H1 (cell line): Measurements from ENCODE around the gene PML. TPM values are rescaled to one million over a fixed set of nuclear protein-coding genes. Genes with fewer than 3 reads are reported as not detected.

Experiments
- CTCF ChIA-PET: fragments of 300-600 bp; sonication (Branson Sonifier 250); formaldehyde crosslinking; loops from one replicate; lab custom pipeline; 2021; ENCODE audit not compliant: partially characterized antibody; lab: Charles Lee
- POLR2A ChIA-PET: fragments of 300-600 bp; sonication (Branson Sonifier 250); formaldehyde crosslinking; loops from one replicate; lab custom pipeline; 2021; ENCODE audit warnings: inconsistent platforms; ENCODE audit not compliant: partially characterized antibody; lab: Charles Lee
- DNase-seq, 2 experiments: peaks; one replicate each; pipeline versions ENCODE4 v3.0.0 to v3.0.0-alpha.2; 2010 to 2022; ENCODE audit warnings: low spot score in 2 of 2, low read depth in 1 of 2, mixed read lengths in 1 of 2
- FAIRE-seq: peaks from 2 replicates; lab custom pipeline; 2011; peaks lifted over from hg19 to GRCh38; lab: Jason Lieb, UNC
- H2AFZ ChIP-seq: 2 replicates; pipeline ENCODE4 v1.8.1; 2012; ENCODE audit warnings: low read length, inconsistent platforms
- H2AK5ac ChIP-seq: 2 replicates; pipeline ENCODE4 v1.6.1; 2013; ENCODE audit warnings: low read depth, low read length
- H2BK120ac ChIP-seq: replicated peaks from 2 replicates; pipeline ENCODE3; 2013; ENCODE audit warnings: low read depth, low read length, inconsistent platforms
- H2BK12ac ChIP-seq: 2 replicates; pipeline ENCODE4 v1.6.1; 2013; ENCODE audit warnings: low read depth, low read length
- H2BK15ac ChIP-seq: 2 replicates; pipeline ENCODE4 v1.6.1; 2013; ENCODE audit warnings: low read length
- H2BK20ac ChIP-seq: 2 replicates; pipeline ENCODE4 v1.6.1; 2013; ENCODE audit warnings: low read length
- H2BK5ac ChIP-seq: 2 replicates; pipeline ENCODE4 v1.6.1; 2013; ENCODE audit warnings: low read depth, low read length
- H3K14ac ChIP-seq: 2 replicates; pipeline ENCODE4 v1.6.1; 2013; ENCODE audit warnings: inconsistent platforms; ENCODE audit not compliant: insufficient read length
- H3K18ac ChIP-seq: 2 replicates; pipeline ENCODE4 v1.6.1; 2013; ENCODE audit warnings: low read length; ENCODE audit errors: extremely low read depth
- H3K23ac ChIP-seq: 2 replicates; pipeline ENCODE4 v1.6.1; 2013; ENCODE audit warnings: inconsistent platforms; ENCODE audit not compliant: insufficient read length
- H3K23me2 ChIP-seq: 2 replicates; pipeline ENCODE4 v1.6.1; 2013; ENCODE audit warnings: low read depth, low read length
- H3K27ac ChIP-seq: 2 replicates; pipeline ENCODE4 v1.6.1; 2011; ENCODE audit warnings: low read depth, low read length, inconsistent platforms
- H3K27me3 ChIP-seq, 4 experiments: replicated peaks in 1 of 4; 1 replicate in 1 of 4; 2 replicates in 3 of 4; pipeline versions ENCODE4 v1.6.1 to v1.8.1; 2011 to 2013; ENCODE audit warnings: low read length in 3 of 4, mild to moderate bottlenecking in 3 of 4, inconsistent platforms in 2 of 4, mixed read lengths in 2 of 4, moderate library complexity in 1 of 4; ENCODE audit not compliant: control insufficient read depth in 3 of 4, insufficient read depth in 3 of 4; ENCODE audit errors: extremely low read depth in 1 of 4
- H3K36me3 ChIP-seq, 4 experiments: 2 replicates each; pipeline versions ENCODE4 v1.6.1 to v1.8.1; 2011 to 2013; ENCODE audit warnings: mild to moderate bottlenecking in 4 of 4, low read length in 3 of 4, moderate library complexity in 2 of 4, control low read depth in 1 of 4, inconsistent platforms in 1 of 4; ENCODE audit not compliant: insufficient read depth in 4 of 4, control insufficient read depth in 2 of 4
- H3K4ac ChIP-seq: replicated peaks from 2 replicates; pipeline ENCODE3; 2013; ENCODE audit warnings: low read length, low read depth, mixed read lengths, inconsistent platforms; ENCODE audit not compliant: insufficient read length
- H3K4me1 ChIP-seq, 4 experiments: replicated peaks in 1 of 4; 1 replicate in 1 of 4; 2 replicates in 3 of 4; pipeline versions ENCODE4 v1.6.1 to v1.8.1; 2011 to 2013; ENCODE audit warnings: low read length in 3 of 4, inconsistent platforms in 2 of 4, mixed read lengths in 1 of 4; ENCODE audit not compliant: insufficient read depth in 4 of 4, control insufficient read depth in 3 of 4
- H3K4me2 ChIP-seq, 2 experiments: 2 replicates each; pipeline versions ENCODE4 v1.6.1 to v1.8.1; 2011 to 2013; ENCODE audit warnings: low read depth in 2 of 2, low read length in 2 of 2, control low read depth in 1 of 2, inconsistent platforms in 1 of 2, mild to moderate bottlenecking in 1 of 2; ENCODE audit not compliant: insufficient read depth in 1 of 2
- H3K4me3 ChIP-seq, 4 experiments: fragments of 200-600, 300-600 bp in 1 of 4; sonication (generic), shearing (Covaris generic), sonication (Bioruptor Twin) in 1 of 4; 2 replicates each; pipeline versions ENCODE4 v1.5.1 to v1.8.1; 2011 to 2016; ENCODE audit warnings: low read length in 4 of 4, low read depth in 3 of 4, control low read depth in 2 of 4, inconsistent platforms in 2 of 4, mild to moderate bottlenecking in 2 of 4, mixed read lengths in 1 of 4, moderate library complexity in 1 of 4; ENCODE audit not compliant: insufficient read depth in 2 of 4; ENCODE audit errors: extremely low read depth in 1 of 4
- H3K56ac ChIP-seq: replicated peaks from 2 replicates; pipeline ENCODE3; 2013; ENCODE audit warnings: low read depth, mild to moderate bottlenecking, mixed read lengths, low read length, inconsistent platforms; ENCODE audit not compliant: insufficient read length
- H3K79me1 ChIP-seq: 2 replicates; pipeline ENCODE4 v1.6.1; 2013; ENCODE audit warnings: low read depth, low read length, control low read depth
- H3K79me2 ChIP-seq, 2 experiments: 2 replicates each; pipeline versions ENCODE4 v1.6.1 to v1.8.1; 2012 to 2013; ENCODE audit warnings: low read length in 2 of 2, mild to moderate bottlenecking in 2 of 2, inconsistent platforms in 1 of 2; ENCODE audit not compliant: insufficient read depth in 2 of 2, control insufficient read depth in 1 of 2
- H3K9ac ChIP-seq, 4 experiments: replicated peaks in 1 of 4; 1 replicate in 1 of 4; 2 replicates in 3 of 4; pipeline versions ENCODE4 v1.6.1 to v1.8.1; 2011 to 2013; ENCODE audit warnings: low read depth in 3 of 4, low read length in 3 of 4, control low read depth in 2 of 4, mild to moderate bottlenecking in 2 of 4, moderate library complexity in 2 of 4, inconsistent platforms in 1 of 4; ENCODE audit errors: extremely low read depth in 1 of 4
- H3K9me3 ChIP-seq, 2 experiments: 2 replicates each; pipeline versions ENCODE4 v1.6.1 to v1.8.1; 2012 to 2013; ENCODE audit warnings: mild to moderate bottlenecking in 2 of 2, moderate library complexity in 2 of 2, control low read depth in 1 of 2, inconsistent platforms in 1 of 2, low read depth in 1 of 2, low read length in 1 of 2, mixed read lengths in 1 of 2; ENCODE audit not compliant: insufficient read depth in 2 of 2
- H4K20me1 ChIP-seq, 2 experiments: replicated peaks in 1 of 2; 2 replicates each; pipeline versions ENCODE3 to v1.8.1; 2011 to 2013; ENCODE audit warnings: inconsistent platforms in 2 of 2, low read length in 2 of 2, mild to moderate bottlenecking in 1 of 2; ENCODE audit not compliant: insufficient read depth in 2 of 2, control insufficient read depth in 1 of 2
- H4K5ac ChIP-seq: 2 replicates; pipeline ENCODE4 v1.6.1; 2013; ENCODE audit warnings: low read length, low read depth, mixed read lengths, inconsistent platforms; ENCODE audit not compliant: insufficient read length
- H4K8ac ChIP-seq: 2 replicates; pipeline ENCODE4 v1.8.0; 2013; ENCODE audit warnings: mild to moderate bottlenecking, moderate library complexity, low read length, inconsistent platforms; ENCODE audit not compliant: insufficient read depth; ENCODE audit errors: extremely low read depth
- H4K91ac ChIP-seq: replicated peaks from 2 replicates; pipeline ENCODE3; 2013; ENCODE audit warnings: low read length, mixed read lengths, inconsistent platforms; ENCODE audit not compliant: insufficient read length
- BRCA1 ChIP-seq: IDR thresholded peaks from 2 replicates; pipeline ENCODE4 v1.6.1; 2012; ENCODE audit warnings: low read depth, low read length, improper control_type of control experiment
- CBX8 ChIP-seq: fragments of 300-800, 300-1000 bp; sonication (generic); IDR thresholded peaks from 2 replicates; pipeline ENCODE4 v1.7.1; 2016; ENCODE audit warnings: low read depth, low read length, borderline replicate concordance
- CEBPB ChIP-seq: IDR thresholded peaks from 2 replicates; pipeline ENCODE4 v1.6.1; 2012; ENCODE audit warnings: low read depth, low read length
- HDAC2 ChIP-seq, 2 experiments: fragments of 300-600 bp in 1 of 2; sonication (generic) in 1 of 2; IDR thresholded peaks; 2 replicates each; pipeline ENCODE4 v1.6.1; 2011 to 2012; ENCODE audit warnings: low read depth in 2 of 2, low read length in 2 of 2, mild to moderate bottlenecking in 2 of 2, moderate library complexity in 2 of 2, borderline replicate concordance in 1 of 2, inconsistent platforms in 1 of 2
- NANOG ChIP-seq: IDR thresholded peaks from 2 replicates; pipeline ENCODE4 v1.6.1; 2011; ENCODE audit warnings: low read length, low read depth, mild to moderate bottlenecking, inconsistent platforms; ENCODE audit not compliant: insufficient read depth, poor library complexity, severe bottlenecking
- PHF8 ChIP-seq: fragments of 200-600 bp; sonication (generic); conservative IDR thresholded peaks from 2 replicates; pipeline ENCODE4 v1.7.1; 2012; ENCODE audit warnings: low read depth, mild to moderate bottlenecking, inconsistent platforms, low read length, moderate library complexity
- RBBP5 ChIP-seq: IDR thresholded peaks from 2 replicates; pipeline ENCODE4 v1.7.1; 2012; ENCODE audit warnings: low read depth, mild to moderate bottlenecking, inconsistent platforms, low read length, moderate library complexity, borderline replicate concordance
- TCF12 ChIP-seq: IDR thresholded peaks from 2 replicates; pipeline ENCODE4 v1.6.1; 2011; ENCODE audit warnings: low read depth, mild to moderate bottlenecking, low read length
- WGBS, 2 experiments: shearing (Covaris generic) in 1 of 2; methylation state at CpG; one replicate each; pipeline versions ENCODE4 v1.1.6 to v1.1.7; 2013 to 2015; ENCODE audit warnings: low lambda C conversion rate in 2 of 2, mixed read lengths in 2 of 2, inconsistent platforms in 1 of 2, low coverage in 1 of 2, missing lambda C conversion rate in 1 of 2; ENCODE audit not compliant: insufficient replicate concordance in 2 of 2, insufficient coverage in 1 of 2, insufficient read length in 1 of 2; ENCODE audit errors: extremely low coverage in 1 of 2, missing lambda C conversion rate in 1 of 2; 5-methylcytosine and 5-hydroxymethylcytosine counted together
- polyA plus RNA-seq, 7 experiments: library from polyadenylated mRNA; depleted of rRNA in 3 of 7; stranded (reverse) in 5 of 7; unstranded in 2 of 7; fragments of >200 nt in 5 of 7; fragments of 200-250 nt in 2 of 7; gene quantifications; 1 replicate in 5 of 7; 2 replicates in 1 of 7; 4 replicates in 1 of 7; pipeline versions ENCODE4 v1.2.1 to v1.2.3, GENCODE V29; 2011 to 2013; ENCODE audit warnings: missing spikeins in 2 of 7, mixed read lengths in 2 of 7
- total RNA-seq: library from RNA; stranded (reverse); fragmentation: NEBNext Ultra II Directional; extraction: Animal tissue kit (Norgen Biotek cat#: 25700); gene quantifications from 2 replicates; pipeline ENCODE4 v1.2.1, GENCODE V29; 2021

The PML gene
- total and polyA plus RNA-seq, 2 of the 8 experiments (the other 6 are each of a cell fraction or from before 2014, with no cell fraction given): 14.9 to 30.3 TPM

GRCh38 chr15:73996939-73997338 lies 2.4 kb downstream of the PML start:
- no peak overlapping the region for H3K14ac ChIP-seq
- no peak overlapping the region for H4K5ac ChIP-seq
- H3K4ac ChIP-seq: no peak overlapping the region
- no peak overlapping the region for H2BK120ac ChIP-seq
- no peak overlapping the region for H2AK5ac ChIP-seq
- H3K18ac ChIP-seq: no peak overlapping the region
- POLR2A ChIA-PET: no interaction called here
- no peak overlapping the region for H3K9ac ChIP-seq
- FAIRE-seq (no peak), DNase-seq (no peak)
- H3K56ac ChIP-seq: no peak overlapping the region
- H2BK12ac ChIP-seq: no peak overlapping the region
- H3K4me2 ChIP-seq: no peak overlapping the region
- peaks cover 3 to 12% (median 7%) of the 10 kb centered on the region in 4 experiments; a peak in 4 of 8 replicates for H3K36me3 ChIP-seq
- H4K20me1 ChIP-seq: peaks cover 0 to 2% of the 10 kb centered on the region in 2 experiments
- H2BK15ac ChIP-seq: no peak overlapping the region
- H2BK5ac ChIP-seq: no peak overlapping the region
- WGBS, 2 experiments: 76% methylated on average over 5 of the region's 5 CpGs; no CpG with 5 or more reads in 1 of the 2 experiments
- no peak overlapping the region for H3K27ac ChIP-seq
- H3K23me2 ChIP-seq: peaks cover 8% of the 10 kb centered on the region; the same call in 1 of the 2 replicates
- H3K79me2 ChIP-seq: peaks cover 0 to 14% of the 10 kb centered on the region in 2 experiments; a peak in 2 of 4 replicates
- no peak overlapping the region for H2BK20ac ChIP-seq
- no peaks in the 10 kb centered on the region for H3K79me1 ChIP-seq
- no peak overlapping the region for H2AFZ ChIP-seq
- CTCF ChIA-PET: interaction anchor here (0.6 to 0.8 kb wide), 3 partner anchors 44 to 296 kb away, joined by 3 to 5 read pairs (median 3); no protein-coding TSS in a partner anchor
- no peak overlapping the region for H3K23ac ChIP-seq
- peaks cover 0 to 3% (median under 1%) of the 10 kb centered on the region in 4 experiments; a peak in 2 of 7 replicates for H3K4me1 ChIP-seq
- no peak overlapping the region for H3K4me3 ChIP-seq
- no peak for TF ChIP-seq BRCA1
- no peak for TF ChIP-seq CEBPB
- TF ChIP-seq RBBP5: no peak
- TF ChIP-seq NANOG: no peak
- TF ChIP-seq PHF8: no peak
- TF ChIP-seq CBX8: no peak
- TF ChIP-seq HDAC2 (IDR thresholded peaks at IDR 0.05; ENCODE audit: borderline replicate concordance in 1 of 2, low read depth in 2 of 2, low read length in 2 of 2): no peak
- no peak for TF ChIP-seq TCF12
- H4K91ac ChIP-seq: no peak overlapping the region
- H3K9me3 ChIP-seq: no peaks in the 10 kb centered on the region
- no peak overlapping the region for H4K8ac ChIP-seq
- peaks cover 0 to 4% (median 1%) of the 10 kb centered on the region in 4 experiments; a peak in 1 of 7 replicates for H3K27me3 ChIP-seq
